Endothelial cell of umbilical vein (primary cell): Measurements from ENCODE around the gene LIN28A. TPM values are rescaled to one million over a fixed set of nuclear protein-coding genes. Genes with fewer than 3 reads are reported as not detected.

Source experiments
- BruUV-seq: library from RNA; stranded (reverse); fragments of 400-500 nt; replicated peaks from 2 replicates; lab custom pipeline; 2021; lab: Mats Ljungman, UMichigan
- CTCF ChIA-PET: fragments of 300-600, 350-600 bp; sonication (Branson Sonifier 250); formaldehyde crosslinking; loops from one replicate; lab custom pipeline; 2021; ENCODE audit warnings: antibody characterized with exemption, inconsistent platforms; lab: Charles Lee
- POLR2A ChIA-PET: fragments of 300-600, 350-600 bp; sonication (Branson Sonifier 250); formaldehyde crosslinking; loops from one replicate; lab custom pipeline; 2021; ENCODE audit warnings: antibody characterized with exemption, inconsistent platforms; lab: Charles Lee
- DNase-seq: peaks from one replicate; pipeline ENCODE4 v3.0.0-alpha.2; 2011; ENCODE audit warnings: low read depth, low spot score
- FAIRE-seq: peaks from 2 replicates; lab custom pipeline; 2011; peaks lifted over from hg19 to GRCh38; lab: Jason Lieb, UNC
- H2AFZ ChIP-seq: 2 replicates; pipeline ENCODE4 v1.6.0; 2012; ENCODE audit warnings: low read depth, low read length, control low read depth, inconsistent platforms
- H3K27ac ChIP-seq: 2 replicates; pipeline ENCODE4 v1.5.1; 2011; ENCODE audit warnings: low read depth, mild to moderate bottlenecking, control low read depth, low read length, moderate library complexity; ENCODE audit not compliant: insufficient read depth
- H3K27me3 ChIP-seq, 2 experiments: 2 replicates each; pipeline versions ENCODE4 v1.6.0 to v1.6.1; 2011; ENCODE audit warnings: low read length in 2 of 2, mixed read lengths in 1 of 2; ENCODE audit not compliant: control insufficient read depth in 2 of 2, insufficient read depth in 2 of 2
- H3K36me3 ChIP-seq, 2 experiments: 2 replicates in 1 of 2; 3 replicates in 1 of 2; pipeline ENCODE4 v1.5.1; 2011; ENCODE audit warnings: low read length in 2 of 2, mild to moderate bottlenecking in 1 of 2, moderate library complexity in 1 of 2; ENCODE audit not compliant: control insufficient read depth in 2 of 2, insufficient read depth in 2 of 2; ENCODE audit errors: extremely low read depth in 1 of 2
- H3K4me1 ChIP-seq: 3 replicates; pipeline ENCODE4 v1.5.1; 2011; ENCODE audit warnings: mild to moderate bottlenecking, low read length; ENCODE audit not compliant: control insufficient read depth, insufficient read depth; ENCODE audit errors: extremely low read depth
- H3K4me2 ChIP-seq: 2 replicates; pipeline ENCODE4 v1.6.1; 2011; ENCODE audit warnings: low read length, control low read depth, mixed read lengths; ENCODE audit not compliant: insufficient read depth
- H3K4me3 ChIP-seq, 3 experiments: fragments of 200-600 bp in 1 of 3; sonication (generic), shearing (Covaris generic) in 1 of 3; replicated peaks in 1 of 3; 2 replicates each; pipeline ENCODE4 v1.5.1; 2011 to 2016; ENCODE audit warnings: control low read depth in 3 of 3, low read length in 3 of 3, mild to moderate bottlenecking in 2 of 3, inconsistent platforms in 1 of 3, low read depth in 1 of 3, moderate library complexity in 1 of 3; ENCODE audit not compliant: insufficient read depth in 1 of 3
- H3K79me2 ChIP-seq: 2 replicates; pipeline ENCODE4 v1.6.0; 2012; ENCODE audit warnings: low read length, inconsistent platforms; ENCODE audit not compliant: control insufficient read depth, insufficient read depth
- H3K9ac ChIP-seq: replicated peaks from 2 replicates; pipeline ENCODE3; 2011; ENCODE audit warnings: low read length, control low read depth; ENCODE audit not compliant: insufficient read depth; ENCODE audit errors: extremely low read depth
- H3K9me1 ChIP-seq: replicated peaks from 3 replicates; pipeline ENCODE4 v1.6.0; 2011; ENCODE audit warnings: mild to moderate bottlenecking, low read length; ENCODE audit not compliant: control insufficient read depth, insufficient read depth; ENCODE audit errors: extremely low read depth
- H3K9me3 ChIP-seq: replicated peaks from 2 replicates; pipeline ENCODE4 v1.5.1; 2012; ENCODE audit warnings: low read length, inconsistent platforms; ENCODE audit not compliant: control insufficient read depth, insufficient read depth
- H4K20me1 ChIP-seq: replicated peaks from 2 replicates; pipeline ENCODE3; 2011; ENCODE audit warnings: mild to moderate bottlenecking, low read length; ENCODE audit not compliant: control insufficient read depth, insufficient read depth; ENCODE audit errors: extremely low read depth
- CTCF ChIP-seq, 2 donors: IDR thresholded peaks; 1 replicate in 1 of 2; 2 replicates in 1 of 2; pipeline ENCODE4 v1.5.1; 2011; ENCODE audit warnings: low read length in 2 of 2, mild to moderate bottlenecking in 2 of 2, moderate library complexity in 2 of 2, control low read depth in 1 of 2, inconsistent platforms in 1 of 2, low read depth in 1 of 2; ENCODE audit not compliant: insufficient read depth in 1 of 2; ENCODE audit errors: extremely low read depth in 1 of 2
- FOS ChIP-seq: IDR thresholded peaks from 2 replicates; pipeline ENCODE4 v1.6.1; 2011; ENCODE audit warnings: mild to moderate bottlenecking, low read length, moderate library complexity, borderline replicate concordance; ENCODE audit not compliant: insufficient read depth
- GATA2 ChIP-seq: IDR thresholded peaks from 2 replicates; pipeline ENCODE4 v1.7.0; 2011; ENCODE audit warnings: low read depth, mild to moderate bottlenecking, moderate library complexity, mixed read lengths, low read length; ENCODE audit not compliant: insufficient read length, insufficient read depth
- JUN ChIP-seq: IDR thresholded peaks from 2 replicates; pipeline ENCODE4 v1.6.1; 2011; ENCODE audit warnings: borderline replicate concordance, low read depth; ENCODE audit not compliant: insufficient read length, insufficient read depth
- MAX ChIP-seq: IDR thresholded peaks from 2 replicates; pipeline ENCODE4 v1.6.1; 2011; ENCODE audit not compliant: insufficient read depth, insufficient read length
- POLR2A ChIP-seq: IDR thresholded peaks from 2 replicates; pipeline ENCODE4 v1.6.1; 2012; ENCODE audit warnings: low read depth, mild to moderate bottlenecking, control low read depth, low read length
- POLR2AphosphoS5 ChIP-seq: IDR thresholded peaks from 2 replicates; pipeline ENCODE4 v1.6.1; 2012; ENCODE audit warnings: low read depth, mild to moderate bottlenecking, control low read depth, low read length, moderate library complexity; ENCODE audit not compliant: insufficient read depth
- dilution Hi-C: fragments of 300-500 bp; cut with MboI; formaldehyde crosslinking; loops from one replicate; pipeline ENCODE4 v1.15.0; 2019; ENCODE audit warnings: low sequenced_read_pairs; ENCODE audit not compliant: extremely low pct_ligation_motif_present
- intact Hi-C: fragments of 100-400 bp; cut with micrococcal nuclease; formaldehyde crosslinking; loops from one replicate; pipeline ENCODE4 v1.10.0; 2022
- polyA plus RNA-seq, 4 experiments: library from polyadenylated mRNA; depleted of rRNA in 3 of 4; stranded (reverse) in 3 of 4; unstranded in 1 of 4; fragments of >200 nt; gene quantifications; 2 replicates each; pipeline versions ENCODE4 v1.2.1 to v1.2.3, GENCODE V29; 2011 to 2012; ENCODE audit warnings: missing spikeins in 1 of 4
- total RNA-seq: library from RNA; stranded (reverse); gene quantifications from 2 replicates; pipeline ENCODE4 v1.2.3, GENCODE V29; 2021

LIN28A gene
- total and polyA plus RNA-seq, 2 donors (not counting 3 experiments of a cell fraction or from before 2014, with no cell fraction given): 0.11 TPM; not detected in 1

DNA sequence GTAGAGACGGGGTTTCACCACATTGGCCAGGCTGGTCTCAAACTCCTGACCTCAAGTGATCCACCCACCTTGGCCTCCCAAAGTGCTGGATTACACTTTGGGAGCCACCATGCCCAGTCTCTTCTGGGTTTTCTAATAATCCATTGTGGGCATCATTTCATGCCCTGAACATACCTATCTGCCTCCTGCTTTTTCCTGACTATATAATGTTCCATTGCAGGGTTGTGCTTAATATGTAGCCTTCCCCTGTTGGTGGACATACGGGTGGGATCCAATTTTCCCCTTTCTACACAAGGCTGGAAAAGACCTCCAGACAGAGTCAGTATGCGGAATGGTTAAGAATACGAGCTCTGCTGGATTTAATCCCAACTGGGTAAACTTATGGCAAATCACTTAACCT, 34.6 kb upstream of the LIN28A start:
- Histone ChIP-seq H3K9ac (no peak overlapping the region), H4K20me1 (no peaks in the 10 kb centered on the region), H3K4me3 (no peak overlapping the region), H3K9me3 (no peaks in the 10 kb centered on the region), H2AFZ (no peak overlapping the region), H3K36me3 (no peaks in the 10 kb centered on the region), H3K4me1 (peaks cover 4% of the 10 kb centered on the region), H3K27me3 (peaks cover 0 to 2% of the 10 kb centered on the region in 2 experiments), H3K27ac (no peak overlapping the region), H3K79me2 (no peaks in the 10 kb centered on the region), H3K4me2 (no peak overlapping the region), H3K9me1 (no peaks in the 10 kb centered on the region)
- POLR2A ChIA-PET: no interaction called here
- intact Hi-C loops: no loop called here
- CTCF ChIA-PET: interaction anchor here (1.3 kb wide), 1 partner anchor 41 kb away, joined by 3 read pairs; no protein-coding TSS in a partner anchor
- no peak for DNase-seq
- no TSS peak for BruUV-seq
- TF ChIP-seq FOS (no peak), POLR2A (no peak), GATA2 (no peak), POLR2AphosphoS5 (no peak), MAX (no peak), JUN (no peak), CTCF (IDR thresholded peaks at IDR 0.05; ENCODE audit: extremely low read depth in 1 of 2, insufficient read depth in 1 of 2, low read depth in 1 of 2, low read length in 2 of 2) (no peak)
- no peak for FAIRE-seq
- dilution Hi-C loops: no loop called here
